GM18508 (cell line): Measurements from ENCODE around the gene PDZRN3.

Experiments
- ATAC-seq: cut with Tn5 transposase; IDR thresholded peaks from one replicate; pipeline ENCODE4 v1.9.1; 2021; ENCODE audit warnings: moderate number of reproducible peaks; ENCODE audit not compliant: insufficient read depth, unreplicated experiment

The PDZRN3 gene

DNA sequence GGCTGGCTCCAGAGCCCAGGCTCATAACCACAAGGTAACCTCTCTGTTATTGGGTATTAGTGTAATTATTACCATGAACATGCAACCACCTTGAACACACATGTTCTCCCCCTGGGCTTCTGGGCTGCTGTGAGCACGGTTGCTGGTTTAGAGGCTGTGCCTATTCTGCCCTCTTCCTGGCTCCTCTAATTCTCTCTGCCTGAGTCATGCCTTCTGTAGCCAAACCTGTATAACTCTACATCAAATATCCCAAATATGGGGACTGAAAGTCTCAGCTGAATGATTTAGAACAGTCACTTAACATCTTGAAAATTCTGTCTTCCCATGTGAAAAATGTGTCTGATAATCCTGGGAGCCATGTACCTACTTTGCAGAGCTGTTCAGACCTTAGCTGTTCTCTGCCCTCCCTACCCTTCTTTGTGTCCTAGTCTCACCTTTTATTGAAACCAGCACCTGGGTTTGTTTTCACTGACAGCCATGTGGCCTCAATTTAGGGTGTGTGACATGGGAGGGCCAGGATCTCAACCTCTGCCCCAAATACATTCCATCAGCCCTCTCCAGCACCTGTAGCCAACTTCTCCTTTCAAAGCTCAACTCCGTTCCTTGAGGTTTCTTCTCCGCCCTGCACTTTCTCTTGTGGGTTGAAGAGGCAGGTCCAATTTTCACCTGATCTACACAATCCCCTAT lies 60.7 kb downstream of the PDZRN3 start:
- ATAC-seq: no peak

DNA sequence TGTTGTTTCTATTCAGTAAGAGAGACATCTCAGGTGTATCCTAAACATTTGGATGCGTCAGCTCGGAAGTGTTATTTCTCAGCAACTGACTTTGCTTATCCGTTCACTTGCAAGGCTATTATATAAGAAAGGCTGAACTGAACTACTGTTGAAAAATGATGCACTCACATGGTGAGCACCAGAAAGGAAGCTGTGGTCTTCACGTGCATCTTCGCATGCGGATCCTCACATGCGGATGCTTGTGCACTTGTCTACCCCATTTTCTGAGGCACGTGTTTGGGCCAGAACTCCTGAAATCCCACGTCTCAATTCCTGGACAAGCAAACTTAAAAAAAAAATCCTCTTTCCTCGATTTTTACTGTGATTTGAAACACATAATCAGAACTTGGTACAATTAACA lies 63.2 kb downstream of the PDZRN3 start:
- ATAC-seq: no peak

DNA sequence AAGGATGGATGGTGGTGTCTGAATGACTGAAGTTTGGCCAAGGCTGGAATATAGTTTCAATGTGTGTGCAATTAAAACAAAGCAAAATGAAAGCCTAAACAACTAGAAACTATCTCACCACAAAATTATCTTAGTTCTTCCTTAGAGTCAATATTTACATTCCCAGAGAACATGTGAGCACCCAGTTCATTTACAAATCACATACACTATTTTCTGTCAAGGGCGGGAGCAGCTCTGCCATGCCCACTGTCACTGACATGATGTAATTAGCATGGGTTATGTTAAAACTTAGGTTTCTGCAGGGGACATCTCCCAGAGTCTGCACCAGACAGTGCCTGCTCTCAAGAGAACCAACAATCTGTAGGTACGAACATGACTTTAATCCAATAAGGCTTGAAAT lies 65.0 kb downstream of the PDZRN3 start:
- ATAC-seq: no peak

DNA sequence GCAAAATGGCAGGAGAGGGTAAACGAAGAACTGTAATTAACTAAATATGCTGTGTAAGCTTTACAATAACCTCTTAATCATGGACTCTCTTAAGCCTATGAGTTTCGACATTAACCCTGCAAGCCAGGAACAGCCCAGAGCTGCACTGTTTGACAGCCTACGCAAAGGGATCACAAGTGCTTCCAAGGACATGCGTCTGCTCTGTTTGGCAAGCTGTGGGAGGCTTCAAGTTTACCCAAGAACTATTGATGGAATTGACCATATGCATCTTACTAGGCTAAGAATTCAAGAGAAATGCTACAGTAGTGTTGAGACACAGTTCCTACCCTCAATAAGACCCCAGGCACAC lies 66.0 kb downstream of the PDZRN3 start:
- ATAC-seq: no peak

DNA sequence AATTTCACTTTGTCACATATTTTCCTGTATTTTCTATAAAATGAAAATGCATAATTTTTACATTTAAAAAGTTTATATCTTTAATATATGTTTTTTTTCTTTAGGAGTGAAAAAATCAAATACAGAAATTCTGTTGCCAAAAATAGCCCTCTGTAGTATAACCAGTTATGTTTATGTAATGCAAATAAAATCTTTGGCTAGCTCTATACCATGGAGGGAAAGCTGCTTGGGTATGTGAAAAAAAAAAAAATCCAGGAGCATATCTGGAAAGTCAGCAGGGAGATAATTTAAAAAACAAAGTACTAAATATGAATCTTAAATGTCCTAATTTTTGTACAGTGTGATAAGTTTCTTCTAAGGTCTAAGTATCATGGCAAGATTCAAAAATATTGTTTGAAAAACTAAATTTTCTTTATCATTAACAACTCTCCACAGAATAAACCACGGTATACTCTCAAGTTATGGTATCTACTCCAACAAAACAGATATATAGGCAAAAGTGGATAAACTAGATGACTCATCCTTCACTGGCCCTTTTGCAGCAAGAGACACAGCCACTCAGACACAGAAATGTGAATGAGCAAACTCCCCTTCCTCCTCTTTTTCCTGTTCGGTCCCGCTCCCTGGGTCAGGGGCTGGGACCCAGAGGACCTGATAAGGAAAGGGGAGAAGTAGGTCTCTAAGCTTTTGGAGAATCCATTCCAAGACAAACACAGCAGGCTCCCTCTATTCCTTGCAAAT lies 66.6 kb downstream of the PDZRN3 start:
- ATAC-seq: no peak

DNA sequence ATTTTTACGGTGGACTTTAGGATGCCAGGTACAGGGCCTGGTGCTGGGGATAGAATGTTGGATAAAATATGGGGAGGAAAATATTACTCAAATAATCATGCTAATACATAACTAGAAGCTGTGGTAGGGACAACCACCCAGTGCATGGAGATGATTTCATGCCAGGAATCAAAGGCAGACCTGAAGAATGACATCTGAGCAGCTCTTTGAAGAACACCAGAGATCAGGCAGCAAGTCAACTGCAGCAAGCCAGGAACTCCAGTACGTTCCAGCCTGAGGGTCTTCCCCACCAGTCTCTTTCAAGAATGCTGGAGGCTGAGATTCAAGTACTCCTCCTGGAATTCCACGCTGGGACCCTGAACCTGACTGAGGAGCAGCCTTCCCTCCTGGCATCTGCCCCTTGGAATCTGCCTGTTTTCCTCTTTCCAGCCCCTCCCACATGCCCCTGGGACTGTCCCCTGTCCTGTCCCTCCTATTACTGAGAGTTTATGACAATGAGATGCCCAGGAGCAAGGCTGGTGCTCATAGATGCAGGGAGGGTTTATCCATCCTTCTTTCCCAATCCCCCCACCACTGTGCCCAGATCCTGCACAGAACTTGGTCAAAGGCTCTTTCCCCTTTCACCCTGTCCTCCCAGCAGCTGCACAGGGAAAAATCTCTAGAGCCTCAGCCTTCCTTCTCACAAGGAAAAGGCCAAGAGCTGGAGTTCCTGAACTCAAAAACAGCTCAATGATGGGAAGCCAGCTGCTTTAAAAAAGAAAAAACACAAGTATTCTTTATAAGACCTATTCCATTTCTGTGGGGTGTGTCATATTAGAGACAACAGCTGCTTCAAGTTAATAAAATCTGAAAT lies 68.0 kb downstream of the PDZRN3 start:
- no peak for ATAC-seq

DNA sequence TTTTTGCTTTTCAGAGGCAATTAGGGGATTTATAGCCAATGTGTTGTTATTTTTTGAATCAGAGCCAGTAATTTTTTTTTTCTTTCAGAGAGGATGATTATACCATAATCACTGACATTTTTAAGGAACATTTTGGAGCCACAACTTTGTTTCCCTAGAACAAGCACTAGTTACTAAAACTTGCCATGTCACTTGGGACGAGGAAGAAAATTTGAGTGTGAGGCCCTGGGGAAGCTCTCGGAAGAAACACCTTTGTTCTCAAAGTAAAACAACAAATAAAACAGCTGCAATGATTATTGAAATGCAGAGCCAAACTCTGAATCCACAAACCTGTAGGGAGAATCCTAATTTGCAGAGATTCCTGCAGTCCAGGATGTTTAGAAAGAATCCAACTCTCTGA lies 69.7 kb downstream of the PDZRN3 start:
- no peak for ATAC-seq

DNA sequence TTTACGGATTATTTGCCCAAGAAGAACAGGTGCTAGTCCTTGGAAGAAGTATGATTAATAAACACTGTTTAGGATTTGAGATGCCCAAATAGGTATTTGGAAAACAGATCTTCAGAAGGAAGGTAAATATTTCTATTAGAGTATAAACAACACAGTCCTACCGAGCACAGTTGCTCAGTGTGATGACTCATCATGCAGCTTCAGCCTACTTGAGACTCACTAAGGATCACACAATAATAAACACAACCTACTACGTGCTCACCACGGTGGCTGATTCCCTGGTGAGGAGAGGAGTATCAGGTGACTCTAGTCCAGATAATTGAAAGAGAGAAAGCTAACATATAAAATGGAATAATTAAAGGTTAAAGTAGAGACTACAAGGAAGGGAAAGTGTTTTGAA lies 72.0 kb downstream of the PDZRN3 start:
- no peak for ATAC-seq

DNA sequence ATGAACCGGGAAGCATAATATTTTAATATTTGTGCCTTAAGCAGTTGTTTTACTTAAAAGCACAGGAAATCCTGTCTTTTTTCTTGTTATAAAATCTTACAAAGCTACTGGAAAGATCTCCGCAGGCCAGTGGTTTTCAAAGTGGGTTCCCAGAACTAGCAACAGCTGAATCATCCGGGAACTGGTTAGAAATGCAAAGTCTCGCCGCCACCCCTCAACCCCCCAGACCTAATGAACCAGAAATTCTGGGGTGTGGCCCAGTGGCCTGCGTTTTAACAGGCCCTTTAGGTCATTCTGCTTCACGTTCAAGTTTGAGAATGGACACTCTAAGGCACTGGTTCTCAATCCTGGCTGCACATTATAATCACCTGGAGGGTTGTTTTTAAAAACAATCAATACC lies 74.7 kb downstream of the PDZRN3 start:
- ATAC-seq: no peak

DNA sequence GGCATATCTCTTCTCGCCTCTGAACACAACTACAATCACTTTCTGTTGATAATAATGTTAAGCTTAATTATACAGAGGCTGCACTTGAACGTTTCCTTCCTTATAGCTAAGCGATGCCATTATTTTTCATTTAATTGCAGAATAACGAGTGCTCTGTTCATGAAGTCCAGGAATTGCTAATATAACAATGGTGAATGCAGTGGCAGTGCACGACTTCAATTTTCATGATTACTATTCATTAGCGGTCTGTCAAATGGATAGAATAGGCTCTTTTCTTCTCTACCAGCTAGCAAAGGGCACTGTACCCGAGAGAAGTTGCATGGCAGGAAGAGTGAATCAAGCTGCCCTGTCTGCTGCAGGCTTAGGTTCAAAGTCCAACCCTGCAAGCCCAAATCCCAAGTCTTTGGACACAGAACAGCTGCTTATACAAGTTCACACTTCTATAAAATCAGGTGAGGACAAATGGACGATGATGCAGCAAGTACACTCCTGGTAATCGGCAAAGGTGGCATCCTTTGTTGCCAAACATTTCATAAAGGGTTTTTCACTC lies 75.6 kb downstream of the PDZRN3 start:
- no peak for ATAC-seq

DNA sequence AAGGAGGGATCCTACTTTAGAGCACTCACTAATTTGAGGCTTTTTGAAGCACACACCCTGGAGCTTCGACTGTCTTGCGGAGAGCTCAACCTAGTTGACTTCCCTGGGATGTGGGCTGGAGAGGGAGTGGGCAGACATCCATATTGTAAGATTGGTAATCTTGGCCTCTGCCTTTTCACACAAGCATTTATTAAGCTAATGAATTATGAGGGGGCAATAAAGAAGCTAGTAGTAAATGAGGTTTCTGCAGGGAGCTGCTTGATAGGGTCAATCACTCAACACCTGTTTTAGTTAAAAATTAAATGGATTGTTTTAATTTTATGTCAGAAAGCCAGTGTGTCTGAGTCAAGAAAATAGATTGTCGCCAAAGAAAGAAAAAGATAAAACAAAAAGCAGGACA lies 76.3 kb downstream of the PDZRN3 start:
- ATAC-seq: no peak

DNA sequence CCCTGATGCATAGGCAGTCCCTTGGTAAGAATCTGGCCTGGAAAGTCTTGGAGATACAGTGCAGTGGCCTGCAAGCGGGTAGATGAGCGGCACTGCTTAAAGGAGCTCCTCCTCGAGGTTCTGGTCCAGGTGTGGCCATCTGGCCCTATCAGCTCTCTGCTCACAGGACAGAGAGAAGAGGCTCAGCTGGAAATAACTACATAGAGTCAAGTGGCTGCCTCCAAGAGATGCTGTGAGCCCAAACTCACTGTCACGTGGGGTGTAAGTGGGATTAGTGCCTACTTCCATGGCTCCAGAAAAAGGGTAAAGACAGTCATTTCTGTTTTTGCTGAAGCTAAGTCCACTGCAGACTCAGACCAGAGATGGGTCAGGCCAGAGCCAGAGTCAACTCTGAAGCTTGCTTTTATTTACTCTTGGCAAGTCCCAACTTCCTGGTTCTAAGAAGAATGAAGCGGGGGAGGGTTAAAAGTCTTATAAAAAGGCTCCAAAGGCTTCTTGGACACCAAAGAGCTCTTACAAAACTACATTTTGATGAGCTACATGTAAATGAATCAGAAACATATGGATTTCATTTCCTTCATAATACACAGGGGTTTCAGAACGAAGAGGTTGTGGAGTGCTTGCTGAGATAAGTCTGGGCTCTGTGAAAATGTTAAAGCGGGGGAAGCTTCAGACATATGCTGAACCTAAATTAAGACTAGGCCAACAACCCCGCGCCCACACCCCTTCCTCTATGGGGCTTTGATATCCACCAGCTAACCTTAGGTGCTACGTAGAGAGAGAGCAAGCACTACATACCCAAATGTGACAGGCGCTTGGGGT lies 77.1 kb downstream of the PDZRN3 start:
- ATAC-seq: no peak

DNA sequence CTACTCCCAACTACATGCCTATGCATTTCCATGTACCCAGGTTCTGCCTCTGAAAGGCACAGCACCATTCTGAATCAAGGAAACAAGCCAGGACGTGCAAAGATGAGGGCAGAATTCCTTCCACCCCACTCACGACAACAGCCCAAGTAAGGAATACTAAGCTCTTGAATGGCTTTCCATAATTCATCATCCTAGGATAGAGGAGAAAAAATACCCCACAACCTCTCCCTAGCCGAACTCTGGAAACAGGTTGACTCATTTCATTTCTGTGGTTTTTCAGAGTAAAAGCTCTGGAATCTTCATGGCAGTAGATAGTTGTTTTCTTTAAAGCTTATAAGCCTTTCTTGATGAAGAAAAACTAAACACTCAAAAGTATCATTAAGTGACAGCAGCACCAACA lies 77.8 kb downstream of the PDZRN3 start:
- no peak for ATAC-seq

DNA sequence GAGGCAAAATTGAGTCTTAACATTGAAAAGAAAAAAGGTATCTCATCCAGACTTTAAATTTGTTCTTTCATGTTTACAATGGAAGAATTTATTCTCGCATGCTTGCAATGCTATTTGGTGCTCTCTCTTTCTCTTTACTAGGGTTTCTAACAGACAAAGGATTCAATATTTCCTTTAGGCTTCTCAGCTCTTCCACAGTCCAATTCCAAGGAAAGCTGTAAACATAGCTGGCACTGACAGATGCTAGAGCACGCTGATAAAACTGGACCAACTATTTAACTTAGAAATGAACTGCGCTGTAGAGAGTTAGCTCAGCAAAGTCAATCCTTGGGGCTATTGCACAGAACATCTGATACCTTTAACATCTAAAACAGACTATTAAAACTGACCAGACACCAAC lies 81.3 kb downstream of the PDZRN3 start:
- no peak for ATAC-seq

DNA sequence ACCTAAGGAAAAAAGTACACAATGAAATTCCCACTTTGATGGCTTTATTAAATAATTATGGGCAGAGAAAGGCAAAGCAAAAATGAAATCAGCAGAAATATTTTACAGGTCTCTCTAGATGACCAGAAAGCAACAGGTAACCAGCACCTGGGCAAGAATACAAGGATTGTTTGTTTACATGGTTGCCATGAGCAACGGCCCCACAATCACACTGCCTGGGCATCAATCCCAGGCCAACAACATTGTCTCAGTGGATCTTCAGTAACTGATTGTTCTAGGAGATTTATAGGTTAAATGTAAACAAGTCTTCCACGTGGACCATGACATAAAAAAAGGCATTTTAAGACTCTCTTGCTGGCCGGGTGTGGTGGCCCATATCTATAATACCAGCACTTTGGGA lies 82.6 kb downstream of the PDZRN3 start:
- no peak for ATAC-seq

DNA sequence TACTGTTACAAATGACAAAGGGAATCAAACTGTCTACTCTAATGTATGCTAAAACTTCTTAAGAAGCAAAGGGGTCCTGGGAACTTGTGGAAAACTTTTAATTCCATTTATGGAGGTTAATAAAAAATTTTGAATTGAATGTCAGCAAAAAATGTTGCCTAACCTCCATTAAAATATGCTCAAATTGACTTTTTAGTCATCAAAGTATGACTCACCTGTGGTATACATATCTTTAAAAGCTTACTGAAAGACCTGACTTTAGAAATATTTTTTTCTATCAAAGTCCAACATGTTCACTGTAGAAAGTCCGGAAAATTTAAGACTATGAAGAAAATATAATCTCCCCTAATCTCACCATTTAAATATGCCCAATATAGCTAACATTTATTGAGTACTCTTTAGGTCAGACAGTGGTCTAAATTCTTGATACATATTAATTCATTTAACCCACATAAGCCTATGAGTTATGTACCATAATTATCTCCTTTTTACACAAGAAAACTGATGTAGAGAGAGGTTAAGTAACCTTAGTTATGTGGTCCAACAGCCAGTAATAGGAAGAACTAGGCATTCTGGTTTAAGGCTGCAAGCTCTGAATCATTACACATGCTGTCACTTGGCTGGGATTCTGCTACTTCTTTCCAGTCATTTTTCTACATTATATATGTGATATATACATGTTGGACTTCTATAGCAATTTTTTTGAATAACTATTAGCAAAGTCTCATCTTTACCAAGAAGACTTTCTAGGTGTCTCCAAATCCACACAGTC lies 83.6 kb downstream of the PDZRN3 start:
- no peak for ATAC-seq

DNA sequence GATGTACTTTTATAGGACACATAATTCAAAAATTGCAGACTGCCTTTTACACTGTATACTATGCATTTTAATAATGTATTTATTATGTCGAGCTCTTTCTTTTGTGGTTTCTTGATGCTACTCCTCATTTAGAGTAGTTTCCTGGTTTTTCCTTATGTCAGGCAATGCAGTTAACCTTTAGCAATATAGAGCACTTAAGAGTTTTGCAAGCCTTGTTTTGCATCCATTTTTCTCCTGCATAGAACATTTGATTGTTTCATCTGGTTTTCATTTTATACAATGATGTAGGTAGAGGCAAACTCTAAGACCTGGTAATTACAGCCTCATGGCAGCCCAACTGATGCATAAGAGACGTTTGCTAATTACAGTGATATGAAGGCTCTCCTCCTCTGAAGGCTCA lies 86.3 kb downstream of the PDZRN3 start:
- no peak for ATAC-seq

DNA sequence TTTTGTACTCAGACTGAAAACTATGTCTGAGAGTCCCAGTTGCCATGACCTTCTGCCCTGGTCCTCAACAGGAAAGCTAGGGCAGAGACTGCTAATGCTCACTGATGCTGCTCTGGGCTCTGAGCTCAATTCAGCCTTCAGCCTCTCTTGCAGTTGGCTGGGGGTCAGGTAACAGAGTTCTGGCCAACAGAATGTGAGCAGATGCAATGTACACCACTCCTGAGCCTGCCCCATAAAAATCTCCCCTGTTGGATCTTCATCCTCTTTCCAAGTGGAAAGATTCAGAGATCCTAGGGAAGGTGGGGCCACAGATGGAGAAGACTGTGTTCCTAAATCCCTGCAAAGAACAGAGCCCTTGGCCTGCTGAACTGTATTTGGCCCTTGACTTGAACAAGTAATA lies 87.8 kb downstream of the PDZRN3 start:
- ATAC-seq: no peak

DNA sequence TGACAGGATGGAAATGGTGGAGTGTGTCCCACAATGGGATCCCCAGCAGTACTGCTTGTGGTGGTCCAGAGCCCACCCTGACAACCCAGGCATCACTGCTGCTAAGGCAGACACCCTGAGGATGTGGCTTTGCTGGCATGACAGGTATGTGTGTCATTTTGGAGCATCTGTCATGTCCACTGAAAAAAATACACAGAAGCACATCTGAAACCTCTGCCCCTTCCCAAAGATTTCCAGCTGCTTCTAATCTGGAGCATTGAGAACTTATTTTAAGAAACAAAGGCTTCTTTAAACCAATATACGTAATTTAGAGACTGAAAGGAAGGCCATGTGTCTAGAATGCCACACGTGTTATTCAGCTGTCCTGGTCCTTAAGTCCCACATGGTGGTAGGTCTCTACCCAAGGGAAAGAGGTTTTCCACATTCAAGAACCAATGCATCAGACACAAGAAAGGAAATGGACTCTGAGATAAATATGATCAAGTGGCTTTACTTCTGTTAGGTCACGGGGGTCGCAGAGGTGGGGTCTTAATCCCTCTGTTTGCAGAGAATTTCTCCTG lies 88.3 kb downstream of the PDZRN3 start:
- no peak for ATAC-seq
